GM18511 (cell line): ENCODE results near the gene VPS37D.

Source experiments
- ATAC-seq: cut with Tn5 transposase; IDR thresholded peaks from one replicate; pipeline ENCODE4 v1.9.1; 2021; ENCODE audit warnings: mild to moderate bottlenecking, moderate library complexity; ENCODE audit not compliant: unreplicated experiment

VPS37D gene

GRCh38 chr7:73679709-73680108 lies 12.1 kb downstream of the VPS37D start:
- no peak for ATAC-seq

DNA sequence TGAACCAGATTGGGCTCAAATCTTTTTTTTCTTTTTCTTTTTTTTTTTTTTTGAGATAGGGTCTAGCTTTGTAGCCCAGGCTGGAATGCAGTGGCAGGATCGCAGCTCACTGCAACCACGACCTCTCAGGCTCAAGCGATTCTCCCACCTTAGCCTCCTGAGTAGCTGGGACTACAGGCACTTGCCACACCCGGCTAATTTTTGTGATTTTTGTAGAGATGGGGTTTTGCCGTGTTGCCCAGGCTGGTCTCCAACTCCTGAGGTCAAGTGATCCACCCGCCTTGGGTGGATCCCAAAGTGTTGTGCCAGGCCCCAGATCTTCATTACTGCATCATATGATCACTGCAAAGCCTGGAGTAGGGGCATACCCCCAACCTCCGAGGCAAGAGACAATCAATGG lies 12.9 kb downstream of the VPS37D start:
- no peak for ATAC-seq

GRCh38 chr7:73681031-73681430 lies 13.4 kb downstream of the VPS37D start:
- ATAC-seq, result no peak

GRCh38 chr7:73682745-73683055 lies 15.1 kb downstream of the VPS37D start:
- no peak for ATAC-seq

GRCh38 chr7:73683056-73683787 lies 15.6 kb downstream of the VPS37D start, which contains the start of the genes BUD23 and DNAJC30:
Gene BUD23 (plus strand): TSS chr7:73683597. CDS start chr7:73683626, 29 bp downstream.
Gene DNAJC30 (minus strand): TSS chr7:73683453. CDS start chr7:73683423, 30 bp downstream.
- ATAC-seq, result peak; percentile 95

DNA sequence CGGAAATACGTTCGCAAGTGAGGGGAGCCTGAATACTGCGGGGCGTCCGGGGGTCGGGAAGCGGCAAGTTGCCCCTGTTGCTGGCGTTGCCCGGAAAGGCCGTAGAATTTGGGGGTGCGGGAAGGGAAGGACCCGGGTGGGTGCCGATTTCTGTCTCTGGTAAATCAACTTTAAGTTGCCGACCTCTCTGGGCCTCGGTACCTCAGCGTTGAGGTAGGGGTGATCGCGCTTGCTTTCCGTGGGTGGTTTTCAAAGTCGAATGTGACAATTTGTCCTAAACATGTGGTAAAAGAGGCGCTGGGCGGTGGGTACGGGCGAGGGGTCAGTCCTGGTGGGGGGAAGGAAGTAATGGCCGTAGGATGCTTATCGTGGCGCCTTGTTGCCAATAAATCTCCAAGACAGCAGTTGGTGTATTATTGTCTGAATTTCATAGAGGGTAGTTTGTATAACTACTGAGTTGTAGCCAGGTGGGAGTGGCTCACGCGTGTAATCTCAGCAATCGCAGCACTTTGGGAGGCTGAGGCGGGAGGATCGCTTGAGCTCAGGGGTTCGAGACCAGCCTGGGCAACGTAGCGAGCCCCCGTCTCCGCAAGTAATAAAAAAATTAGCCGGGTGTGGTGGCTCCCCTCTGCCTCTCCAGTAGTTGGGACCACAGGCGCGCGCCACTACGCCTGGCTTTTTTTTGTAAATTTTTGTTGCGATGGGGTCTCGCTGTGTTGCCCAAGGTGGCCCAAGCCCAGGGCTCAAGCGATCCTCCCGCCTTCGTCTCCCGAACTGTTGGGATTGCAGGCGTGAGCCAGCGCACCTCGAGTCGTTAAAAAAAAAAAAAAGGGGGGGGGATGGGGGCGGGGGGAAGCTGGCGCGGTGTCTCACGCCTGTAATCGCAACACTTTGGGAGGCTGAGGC lies 16.4 kb downstream of the VPS37D start:
- peak; percentile 20 for ATAC-seq

GRCh38 chr7:73685311-73685710 lies 17.7 kb downstream of the VPS37D start:
- no peak for ATAC-seq

GRCh38 chr7:73688288-73688687 lies 20.7 kb downstream of the VPS37D start:
- ATAC-seq, result no peak

DNA sequence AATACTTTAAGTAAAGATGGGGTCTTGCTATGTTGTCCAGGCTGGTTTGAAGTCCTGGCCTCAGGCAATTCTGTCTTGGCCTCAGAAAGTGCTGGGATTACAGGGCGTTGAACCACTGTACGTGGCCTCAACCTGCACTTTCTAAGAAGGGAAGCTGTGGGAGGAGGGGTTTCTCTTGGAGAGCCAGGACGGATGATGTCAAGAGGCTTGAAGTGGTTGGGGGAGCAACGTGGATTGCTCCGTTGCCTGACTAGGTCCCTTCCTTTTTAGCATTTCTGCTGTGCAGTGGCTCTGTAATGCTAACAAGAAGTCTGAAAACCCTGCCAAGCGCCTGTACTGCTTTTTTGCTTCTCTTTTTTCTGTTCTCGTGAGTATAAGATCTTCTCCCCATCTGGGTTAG lies 23.0 kb downstream of the VPS37D start:
- no peak for ATAC-seq

DNA sequence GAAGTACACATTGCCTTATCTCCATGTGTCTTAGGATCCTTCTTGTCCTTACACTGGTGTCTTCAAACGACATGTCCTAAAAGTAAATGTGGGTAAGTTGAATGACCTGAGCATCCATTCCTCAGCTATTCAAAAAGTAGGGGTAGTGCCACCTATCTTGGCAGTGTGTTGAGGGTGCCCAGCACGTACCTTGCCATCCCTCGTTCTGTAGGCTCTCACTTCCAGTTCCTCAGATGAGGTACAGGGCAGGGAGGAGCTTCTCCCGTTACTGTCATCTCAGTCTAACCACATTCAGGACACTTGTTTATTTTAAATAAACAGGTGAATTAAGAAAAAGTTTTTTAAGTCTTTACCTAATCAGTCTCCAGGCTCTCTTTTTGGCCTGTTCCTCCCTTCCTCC lies 28.7 kb downstream of the VPS37D start:
- ATAC-seq, result no peak

DNA sequence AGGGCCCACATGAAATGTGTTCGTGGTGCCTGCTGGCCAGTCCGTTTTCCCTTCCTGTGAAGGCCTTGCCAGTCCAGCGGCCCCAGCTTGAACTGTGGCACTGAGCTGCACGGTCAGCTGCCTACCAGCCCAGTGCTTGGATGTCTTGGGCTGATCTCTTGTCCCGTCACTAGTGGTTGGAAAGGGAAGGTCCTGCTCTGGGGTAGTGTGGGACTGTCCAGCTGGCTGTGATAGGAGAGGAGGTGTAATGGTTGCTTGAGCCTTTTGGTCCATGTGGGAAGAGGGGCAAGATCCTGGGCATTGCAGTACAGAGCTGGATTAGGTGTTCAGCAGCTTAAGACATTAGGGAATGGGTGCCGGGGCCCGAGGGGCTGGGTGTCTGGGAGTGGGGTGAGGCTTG lies 30.8 kb downstream of the VPS37D start:
- no peak for ATAC-seq

DNA sequence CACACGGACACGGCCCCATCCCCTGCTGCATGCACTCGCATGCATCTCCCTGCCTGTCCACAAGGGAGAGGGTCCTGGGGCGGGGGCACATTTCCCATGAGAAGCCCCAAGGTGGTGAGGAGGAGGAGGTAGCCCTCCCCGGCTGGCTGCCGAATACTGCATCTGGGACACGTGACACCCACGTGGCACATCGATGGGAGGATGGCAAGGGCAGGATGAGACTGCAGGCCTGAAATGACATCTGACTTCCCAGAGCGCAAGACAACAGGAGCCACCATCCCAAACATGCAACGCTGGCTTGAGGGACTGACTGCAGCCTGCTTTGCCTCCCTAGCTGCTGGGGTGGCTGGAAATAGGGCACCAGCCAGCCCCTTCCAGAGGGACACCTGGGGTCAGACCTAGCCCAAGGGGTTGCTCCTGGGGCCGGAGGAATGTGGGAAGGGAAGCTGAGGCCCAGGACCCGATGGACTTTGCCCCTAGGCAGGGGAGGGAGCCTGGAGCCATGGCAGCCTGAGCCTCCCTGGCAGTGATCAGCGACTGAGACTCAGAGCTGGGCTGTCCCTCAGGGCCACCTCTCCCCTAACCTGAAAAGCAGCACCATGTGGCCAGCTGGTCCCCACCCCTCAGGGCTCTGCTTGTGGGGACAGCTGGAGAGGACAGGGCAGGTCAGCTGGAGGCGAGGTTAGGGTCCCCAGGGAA lies 31.9 kb downstream of the VPS37D start:
- no peak for ATAC-seq

- ATAC-seq, result no peak
Measured at GRCh38 chr7:73700069-73700423, 32.4 kb downstream of the VPS37D start.

DNA sequence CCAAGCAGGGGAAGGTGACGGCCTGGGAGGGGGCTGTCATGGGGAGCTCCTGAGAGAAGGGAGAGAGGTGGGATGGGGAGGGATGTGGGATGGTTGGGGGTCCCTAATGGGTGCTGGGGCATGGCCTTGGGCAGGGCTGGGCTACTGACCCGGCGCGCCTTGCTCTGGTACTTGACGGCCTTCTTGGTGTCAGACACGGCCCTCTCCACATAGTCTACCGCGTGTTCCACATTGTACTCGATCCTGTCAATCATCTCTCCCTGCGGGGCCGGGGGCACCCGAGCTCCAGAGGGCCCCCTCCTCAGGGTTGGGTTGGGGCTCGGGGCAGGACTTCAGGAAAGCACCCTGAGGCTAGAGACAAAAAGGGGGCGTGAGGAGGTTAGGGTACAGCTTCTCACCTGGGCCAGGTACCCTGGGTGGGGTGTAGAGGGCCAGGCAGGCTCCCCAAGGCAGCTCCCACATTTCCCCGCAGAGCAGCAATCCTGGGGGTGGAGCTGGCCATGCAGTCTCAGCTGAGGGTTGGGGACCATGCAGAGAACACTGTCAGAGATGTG lies 33.0 kb downstream of the VPS37D start:
- no peak for ATAC-seq

DNA sequence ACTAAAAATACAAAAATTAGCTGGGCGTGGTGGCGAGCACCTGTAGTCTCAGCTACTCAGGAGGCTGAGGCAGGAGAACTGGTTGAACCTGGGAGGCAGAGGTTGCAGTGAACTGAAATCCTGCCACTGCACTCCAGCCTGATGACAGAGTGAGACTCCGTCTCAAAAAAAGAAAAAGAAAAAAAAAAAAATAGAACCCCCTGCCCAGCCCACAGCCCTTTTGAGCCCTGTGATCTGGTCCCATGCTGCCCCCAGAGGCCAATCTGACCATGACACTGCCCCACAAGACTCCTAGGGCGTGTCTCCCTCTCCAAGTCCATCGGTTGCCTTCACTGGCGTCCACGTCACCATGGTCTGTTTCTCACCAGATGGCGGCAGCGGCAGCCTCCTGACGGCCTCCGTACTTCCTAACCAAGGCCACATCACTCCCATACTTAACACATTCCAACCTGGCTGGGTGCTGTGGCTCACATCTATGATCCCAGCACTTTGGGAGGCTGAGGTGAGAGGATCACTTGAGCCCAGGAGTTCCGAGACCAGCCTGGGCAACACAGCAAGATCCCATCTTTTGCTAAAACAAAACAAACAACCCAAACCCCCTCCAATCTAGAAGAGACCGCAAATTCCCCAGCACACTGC lies 33.8 kb downstream of the VPS37D start:
- no peak for ATAC-seq

GRCh38 chr7:73702226-73702625 lies 34.6 kb downstream of the VPS37D start:
- ATAC-seq, result no peak

GRCh38 chr7:73702665-73703064 lies 35.0 kb downstream of the VPS37D start:
- no peak for ATAC-seq

GRCh38 chr7:73703225-73703624 lies 35.6 kb downstream of the VPS37D start:
- ATAC-seq, result no peak

DNA sequence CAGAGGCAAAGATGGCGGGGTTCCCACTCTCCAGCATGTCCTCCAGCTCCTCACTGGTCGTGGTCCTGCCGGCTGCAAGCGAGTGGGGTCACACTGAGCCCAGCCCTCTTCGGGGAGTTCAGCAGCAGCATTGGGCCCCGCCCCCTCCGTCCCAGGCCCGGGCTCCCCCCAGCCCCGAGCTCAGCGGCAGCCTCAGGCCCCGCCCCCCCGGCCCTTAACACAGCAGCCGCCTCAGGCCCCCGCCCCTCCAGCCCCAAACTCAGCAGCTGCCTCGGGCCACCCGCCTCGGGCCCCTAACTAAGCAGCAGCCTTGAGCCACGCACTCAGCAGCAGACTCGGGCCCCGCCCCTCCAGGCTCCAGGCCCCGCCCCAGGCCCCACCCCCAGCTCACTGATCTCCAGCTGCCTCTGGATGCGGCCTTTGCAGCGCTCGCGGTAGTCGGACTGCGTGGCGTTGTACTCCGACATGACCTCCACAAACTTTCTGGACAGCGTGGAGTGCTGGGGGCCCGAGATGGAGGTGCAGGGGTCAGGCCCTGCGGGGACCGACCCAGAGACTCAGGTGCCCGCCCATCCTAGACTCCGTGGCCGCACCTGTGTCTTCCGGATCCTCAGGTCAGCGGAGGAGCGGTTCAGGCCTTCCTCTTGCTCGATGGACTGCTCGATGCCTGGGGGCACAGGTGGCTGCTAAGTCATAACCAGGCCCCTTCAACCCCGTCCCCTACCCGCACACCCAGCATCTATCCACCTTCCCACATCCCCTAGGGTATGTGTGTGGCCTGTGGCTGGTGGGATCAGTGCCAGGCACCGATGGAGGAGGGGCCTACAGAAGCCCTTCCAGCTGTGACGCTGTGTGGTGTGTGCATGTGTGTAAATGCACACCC lies 36.4 kb downstream of the VPS37D start:
- ATAC-seq, result no peak
